ENCODE results near the gene TMCO1.

DNA sequence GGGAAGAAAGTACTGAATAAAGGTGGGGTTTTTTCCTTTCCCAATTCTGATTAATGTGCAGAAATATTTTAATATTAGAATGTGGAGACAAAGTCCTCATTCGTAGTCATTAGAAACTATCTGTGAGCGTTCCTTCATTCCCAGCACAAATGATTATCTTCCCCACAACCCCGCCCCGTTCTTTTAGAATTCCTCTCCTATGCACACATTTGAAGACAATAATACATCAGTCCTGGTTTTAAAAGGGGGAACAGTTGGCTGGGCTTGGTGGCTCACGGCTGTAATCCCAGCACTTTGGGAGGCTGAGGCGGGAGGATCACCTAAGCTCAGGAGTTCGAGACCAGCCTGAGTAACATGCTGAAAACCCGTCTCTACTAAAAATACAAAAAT, 71.2 kb downstream of the TMCO1 start:
- no peak for TF ChIP-seq ZNF274 (IDR thresholded peaks at IDR 0.05; ENCODE audit: low read depth, low read length)
- no peak for TF ChIP-seq YY1 (IDR thresholded peaks at IDR 0.05; ENCODE audit: insufficient read depth, insufficient read length)
